Activated naive CD8-positive, alpha-beta T cell treated with anti-CD3 and anti-CD28 coated beads for 36 hours (primary cell): Measurements from ENCODE around the gene ABI3BP. TPM values are rescaled to one million over a fixed set of nuclear protein-coding genes. Genes with fewer than 3 reads are reported as not detected.

Experiments used
- DNase-seq: peaks from one replicate; pipeline ENCODE4 v3.0.0; 2021
- H3K27ac Mint-ChIP-seq: one replicate; pipeline ENCODE4 v1.8.0; 2022; ENCODE audit warnings: mild to moderate bottlenecking, moderate library complexity, mixed read lengths
- H3K27me3 Mint-ChIP-seq: one replicate; pipeline ENCODE4 v1.8.0; 2022; ENCODE audit warnings: mild to moderate bottlenecking, mixed read lengths
- H3K36me3 Mint-ChIP-seq: one replicate; pipeline ENCODE4 v1.8.0; 2021; ENCODE audit warnings: mild to moderate bottlenecking, mixed read lengths
- H3K4me1 Mint-ChIP-seq: one replicate; pipeline ENCODE4 v1.8.0; 2021; ENCODE audit warnings: mixed read lengths
- H3K4me3 Mint-ChIP-seq: one replicate; pipeline ENCODE4 v1.8.0; 2022; ENCODE audit warnings: mild to moderate bottlenecking, moderate library complexity, mixed read lengths
- H3K9me3 Mint-ChIP-seq: one replicate; pipeline ENCODE4 v1.8.0; 2022; ENCODE audit warnings: mixed read lengths
- total RNA-seq, 2 experiments: library from RNA; stranded (reverse); gene quantifications; one replicate each; pipeline ENCODE4 v1.2.3, GENCODE V29; 2021

ABI3BP gene
- total RNA-seq, 2 experiments from 2014 or later, result 0.12 to 0.14 TPM

GRCh38 chr3:100830931-100831330 is 162.3 kb downstream of the ABI3BP start:
- Mint-ChIP-seq H3K27ac (no peak overlapping the region), H3K27me3 (peaks cover 19% of the 10 kb centered on the region), H3K4me1 (no peaks in the 10 kb centered on the region), H3K4me3 (no peak overlapping the region), H3K36me3 (no peaks in the 10 kb centered on the region), H3K9me3 (no peaks in the 10 kb centered on the region)
- DNase-seq, result no peak

- Mint-ChIP-seq H3K4me1 (no peaks in the 10 kb centered on the region), H3K36me3 (no peaks in the 10 kb centered on the region), H3K9me3 (no peaks in the 10 kb centered on the region), H3K27ac (no peak overlapping the region), H3K27me3 (peaks cover 7% of the 10 kb centered on the region), H3K4me3 (no peak overlapping the region)
- no peak for DNase-seq
Observed at GRCh38 chr3:100825574-100825973, 167.6 kb downstream of the ABI3BP start.

- H3K27ac Mint-ChIP-seq, result no peak overlapping the region
- H3K9me3 Mint-ChIP-seq, result no peaks in the 10 kb centered on the region
- H3K4me3 Mint-ChIP-seq, result no peak overlapping the region
- no peaks in the 10 kb centered on the region for H3K36me3 Mint-ChIP-seq
- H3K4me1 Mint-ChIP-seq, result no peaks in the 10 kb centered on the region
- no peak for DNase-seq
- peaks cover 10% of the 10 kb centered on the region for H3K27me3 Mint-ChIP-seq
Observed at GRCh38 chr3:100815583-100815982, 177.6 kb downstream of the ABI3BP start.

GRCh38 chr3:100813828-100814227 is 179.4 kb downstream of the ABI3BP start:
- Mint-ChIP-seq H3K27me3 (peaks cover 14% of the 10 kb centered on the region), H3K36me3 (no peaks in the 10 kb centered on the region), H3K4me1 (no peaks in the 10 kb centered on the region), H3K9me3 (no peaks in the 10 kb centered on the region), H3K4me3 (no peak overlapping the region), H3K27ac (no peak overlapping the region)
- DNase-seq, result no peak

- Mint-ChIP-seq H3K27me3 (peaks cover 23% of the 10 kb centered on the region), H3K9me3 (no peaks in the 10 kb centered on the region), H3K4me1 (no peaks in the 10 kb centered on the region), H3K4me3 (no peak overlapping the region), H3K27ac (no peak overlapping the region), H3K36me3 (no peaks in the 10 kb centered on the region)
- no peak for DNase-seq
Observed at GRCh38 chr3:100811779-100812507, 181.3 kb downstream of the ABI3BP start.

- Mint-ChIP-seq H3K9me3 (no peaks in the 10 kb centered on the region), H3K4me3 (no peak overlapping the region), H3K36me3 (no peaks in the 10 kb centered on the region), H3K4me1 (no peaks in the 10 kb centered on the region), H3K27me3 (peaks cover 16% of the 10 kb centered on the region), H3K27ac (no peak overlapping the region)
- DNase-seq, result no peak
Observed at GRCh38 chr3:100810671-100811070, 182.6 kb downstream of the ABI3BP start.

GRCh38 chr3:100804631-100805030 is 188.6 kb downstream of the ABI3BP start:
- Mint-ChIP-seq H3K9me3 (no peaks in the 10 kb centered on the region), H3K27me3 (peaks cover 19% of the 10 kb centered on the region), H3K27ac (no peak overlapping the region), H3K4me3 (no peak overlapping the region), H3K36me3 (no peaks in the 10 kb centered on the region), H3K4me1 (no peaks in the 10 kb centered on the region)
- DNase-seq, result no peak

- Mint-ChIP-seq H3K9me3 (no peaks in the 10 kb centered on the region), H3K4me3 (no peak overlapping the region)
Observed at GRCh38 chr3:100803711-100804110, 189.5 kb downstream of the ABI3BP start.

GRCh38 chr3:100802126-100802525 is 191.1 kb downstream of the ABI3BP start:
- Mint-ChIP-seq H3K27me3 (peaks cover 5% of the 10 kb centered on the region), H3K4me3 (no peak overlapping the region), H3K27ac (no peak overlapping the region), H3K9me3 (no peaks in the 10 kb centered on the region), H3K36me3 (no peaks in the 10 kb centered on the region), H3K4me1 (no peaks in the 10 kb centered on the region)
- DNase-seq, result no peak

More at GRCh38 chr3:100803711-100804110, 189.5 kb downstream of the ABI3BP start:
- Mint-ChIP-seq H3K27ac (no peak overlapping the region), H3K27me3 (peaks cover 14% of the 10 kb centered on the region), H3K36me3 (no peaks in the 10 kb centered on the region), H3K4me1 (no peaks in the 10 kb centered on the region)
- DNase-seq, result no peak

- no peaks in the 10 kb centered on the region for H3K9me3 Mint-ChIP-seq
- no peak overlapping the region for H3K4me3 Mint-ChIP-seq
- DNase-seq, result no peak
- H3K27me3 Mint-ChIP-seq, result no peaks in the 10 kb centered on the region
- peaks cover 4% of the 10 kb centered on the region for H3K4me1 Mint-ChIP-seq
- no peaks in the 10 kb centered on the region for H3K36me3 Mint-ChIP-seq
- no peak overlapping the region for H3K27ac Mint-ChIP-seq
Observed at GRCh38 chr3:100798012-100798411, 195.2 kb downstream of the ABI3BP start.

- H3K27me3 Mint-ChIP-seq, result no peaks in the 10 kb centered on the region
- H3K4me1 Mint-ChIP-seq, result peaks cover 4% of the 10 kb centered on the region
- H3K36me3 Mint-ChIP-seq, result no peaks in the 10 kb centered on the region
- DNase-seq, result no peak
- no peak overlapping the region for H3K4me3 Mint-ChIP-seq
- H3K27ac Mint-ChIP-seq, result no peak overlapping the region
- no peaks in the 10 kb centered on the region for H3K9me3 Mint-ChIP-seq
Observed at GRCh38 chr3:100796556-100796955, 196.7 kb downstream of the ABI3BP start.

GRCh38 chr3:100789579-100789978 is 203.6 kb downstream of the ABI3BP start:
- H3K4me3 Mint-ChIP-seq, result no peak overlapping the region
- no peak for DNase-seq
- H3K27ac Mint-ChIP-seq, result no peak overlapping the region
- H3K9me3 Mint-ChIP-seq, result peaks cover 7% of the 10 kb centered on the region
- H3K27me3 Mint-ChIP-seq, result no peaks in the 10 kb centered on the region
- no peaks in the 10 kb centered on the region for H3K36me3 Mint-ChIP-seq
- no peaks in the 10 kb centered on the region for H3K4me1 Mint-ChIP-seq

GRCh38 chr3:100783619-100784018 is 209.6 kb downstream of the ABI3BP start:
- H3K4me1 Mint-ChIP-seq, result no peaks in the 10 kb centered on the region
- H3K27ac Mint-ChIP-seq, result no peak overlapping the region
- H3K9me3 Mint-ChIP-seq, result peaks cover 7% of the 10 kb centered on the region
- no peak overlapping the region for H3K4me3 Mint-ChIP-seq
- no peaks in the 10 kb centered on the region for H3K36me3 Mint-ChIP-seq
- no peaks in the 10 kb centered on the region for H3K27me3 Mint-ChIP-seq
- DNase-seq, result no peak

- Mint-ChIP-seq H3K9me3 (peaks cover 7% of the 10 kb centered on the region), H3K4me1 (no peaks in the 10 kb centered on the region), H3K27ac (no peak overlapping the region), H3K4me3 (no peak overlapping the region), H3K27me3 (no peaks in the 10 kb centered on the region), H3K36me3 (no peaks in the 10 kb centered on the region)
- no peak for DNase-seq
Observed at GRCh38 chr3:100782906-100783305, 210.3 kb downstream of the ABI3BP start.

GRCh38 chr3:100782348-100782747 is 210.9 kb downstream of the ABI3BP start:
- H3K27ac Mint-ChIP-seq, result no peak overlapping the region
- DNase-seq, result no peak
- no peaks in the 10 kb centered on the region for H3K4me1 Mint-ChIP-seq
- no peaks in the 10 kb centered on the region for H3K36me3 Mint-ChIP-seq
- H3K9me3 Mint-ChIP-seq, result peaks cover 7% of the 10 kb centered on the region
- no peaks in the 10 kb centered on the region for H3K27me3 Mint-ChIP-seq
- no peak overlapping the region for H3K4me3 Mint-ChIP-seq

- Mint-ChIP-seq H3K4me1 (no peaks in the 10 kb centered on the region), H3K9me3 (peaks cover 7% of the 10 kb centered on the region), H3K27me3 (no peaks in the 10 kb centered on the region), H3K36me3 (no peaks in the 10 kb centered on the region), H3K27ac (no peak overlapping the region), H3K4me3 (no peak overlapping the region)
- DNase-seq, result no peak
Observed at GRCh38 chr3:100781301-100781700, 211.9 kb downstream of the ABI3BP start.
